H1 (cell line): ENCODE measurements around the gene RGS6. TPM values are rescaled to one million over a fixed set of nuclear protein-coding genes. Genes with fewer than 3 reads are reported as not detected.

Experiments used
- CTCF ChIA-PET: fragments of 300-600 bp; sonication (Branson Sonifier 250); formaldehyde crosslinking; loops from one replicate; lab custom pipeline; 2021; ENCODE audit not compliant: partially characterized antibody; lab: Charles Lee
- POLR2A ChIA-PET: fragments of 300-600 bp; sonication (Branson Sonifier 250); formaldehyde crosslinking; loops from one replicate; lab custom pipeline; 2021; ENCODE audit warnings: inconsistent platforms; ENCODE audit not compliant: partially characterized antibody; lab: Charles Lee
- DNase-seq, 2 experiments: peaks; one replicate each; pipeline versions ENCODE4 v3.0.0 to v3.0.0-alpha.2; 2010 to 2022; ENCODE audit warnings: low spot score in 2 of 2, low read depth in 1 of 2, mixed read lengths in 1 of 2
- FAIRE-seq: peaks from 2 replicates; lab custom pipeline; 2011; peaks lifted over from hg19 to GRCh38; lab: Jason Lieb, UNC
- H2AFZ ChIP-seq: 2 replicates; pipeline ENCODE4 v1.8.1; 2012; ENCODE audit warnings: low read length, inconsistent platforms
- H2AK5ac ChIP-seq: 2 replicates; pipeline ENCODE4 v1.6.1; 2013; ENCODE audit warnings: low read depth, low read length
- H2BK120ac ChIP-seq: replicated peaks from 2 replicates; pipeline ENCODE3; 2013; ENCODE audit warnings: low read depth, low read length, inconsistent platforms
- H2BK12ac ChIP-seq: 2 replicates; pipeline ENCODE4 v1.6.1; 2013; ENCODE audit warnings: low read depth, low read length
- H2BK15ac ChIP-seq: 2 replicates; pipeline ENCODE4 v1.6.1; 2013; ENCODE audit warnings: low read length
- H2BK20ac ChIP-seq: 2 replicates; pipeline ENCODE4 v1.6.1; 2013; ENCODE audit warnings: low read length
- H2BK5ac ChIP-seq: 2 replicates; pipeline ENCODE4 v1.6.1; 2013; ENCODE audit warnings: low read depth, low read length
- H3K14ac ChIP-seq: 2 replicates; pipeline ENCODE4 v1.6.1; 2013; ENCODE audit warnings: inconsistent platforms; ENCODE audit not compliant: insufficient read length
- H3K18ac ChIP-seq: 2 replicates; pipeline ENCODE4 v1.6.1; 2013; ENCODE audit warnings: low read length; ENCODE audit errors: extremely low read depth
- H3K23ac ChIP-seq: 2 replicates; pipeline ENCODE4 v1.6.1; 2013; ENCODE audit warnings: inconsistent platforms; ENCODE audit not compliant: insufficient read length
- H3K23me2 ChIP-seq: 2 replicates; pipeline ENCODE4 v1.6.1; 2013; ENCODE audit warnings: low read depth, low read length
- H3K27ac ChIP-seq: 2 replicates; pipeline ENCODE4 v1.6.1; 2011; ENCODE audit warnings: low read depth, low read length, inconsistent platforms
- H3K27me3 ChIP-seq, 4 experiments: replicated peaks in 1 of 4; 1 replicate in 1 of 4; 2 replicates in 3 of 4; pipeline versions ENCODE4 v1.6.1 to v1.8.1; 2011 to 2013; ENCODE audit warnings: low read length in 3 of 4, mild to moderate bottlenecking in 3 of 4, inconsistent platforms in 2 of 4, mixed read lengths in 2 of 4, moderate library complexity in 1 of 4; ENCODE audit not compliant: control insufficient read depth in 3 of 4, insufficient read depth in 3 of 4; ENCODE audit errors: extremely low read depth in 1 of 4
- H3K36me3 ChIP-seq, 4 experiments: 2 replicates each; pipeline versions ENCODE4 v1.6.1 to v1.8.1; 2011 to 2013; ENCODE audit warnings: mild to moderate bottlenecking in 4 of 4, low read length in 3 of 4, moderate library complexity in 2 of 4, control low read depth in 1 of 4, inconsistent platforms in 1 of 4; ENCODE audit not compliant: insufficient read depth in 4 of 4, control insufficient read depth in 2 of 4
- H3K4ac ChIP-seq: replicated peaks from 2 replicates; pipeline ENCODE3; 2013; ENCODE audit warnings: low read length, low read depth, mixed read lengths, inconsistent platforms; ENCODE audit not compliant: insufficient read length
- H3K4me1 ChIP-seq, 4 experiments: replicated peaks in 1 of 4; 1 replicate in 1 of 4; 2 replicates in 3 of 4; pipeline versions ENCODE4 v1.6.1 to v1.8.1; 2011 to 2013; ENCODE audit warnings: low read length in 3 of 4, inconsistent platforms in 2 of 4, mixed read lengths in 1 of 4; ENCODE audit not compliant: insufficient read depth in 4 of 4, control insufficient read depth in 3 of 4
- H3K4me2 ChIP-seq, 2 experiments: 2 replicates each; pipeline versions ENCODE4 v1.6.1 to v1.8.1; 2011 to 2013; ENCODE audit warnings: low read depth in 2 of 2, low read length in 2 of 2, control low read depth in 1 of 2, inconsistent platforms in 1 of 2, mild to moderate bottlenecking in 1 of 2; ENCODE audit not compliant: insufficient read depth in 1 of 2
- H3K4me3 ChIP-seq, 4 experiments: fragments of 200-600, 300-600 bp in 1 of 4; sonication (generic), shearing (Covaris generic), sonication (Bioruptor Twin) in 1 of 4; 2 replicates each; pipeline versions ENCODE4 v1.5.1 to v1.8.1; 2011 to 2016; ENCODE audit warnings: low read length in 4 of 4, low read depth in 3 of 4, control low read depth in 2 of 4, inconsistent platforms in 2 of 4, mild to moderate bottlenecking in 2 of 4, mixed read lengths in 1 of 4, moderate library complexity in 1 of 4; ENCODE audit not compliant: insufficient read depth in 2 of 4; ENCODE audit errors: extremely low read depth in 1 of 4
- H3K56ac ChIP-seq: replicated peaks from 2 replicates; pipeline ENCODE3; 2013; ENCODE audit warnings: low read depth, mild to moderate bottlenecking, mixed read lengths, low read length, inconsistent platforms; ENCODE audit not compliant: insufficient read length
- H3K79me1 ChIP-seq: 2 replicates; pipeline ENCODE4 v1.6.1; 2013; ENCODE audit warnings: low read depth, low read length, control low read depth
- H3K79me2 ChIP-seq, 2 experiments: 2 replicates each; pipeline versions ENCODE4 v1.6.1 to v1.8.1; 2012 to 2013; ENCODE audit warnings: low read length in 2 of 2, mild to moderate bottlenecking in 2 of 2, inconsistent platforms in 1 of 2; ENCODE audit not compliant: insufficient read depth in 2 of 2, control insufficient read depth in 1 of 2
- H3K9ac ChIP-seq, 4 experiments: replicated peaks in 1 of 4; 1 replicate in 1 of 4; 2 replicates in 3 of 4; pipeline versions ENCODE4 v1.6.1 to v1.8.1; 2011 to 2013; ENCODE audit warnings: low read depth in 3 of 4, low read length in 3 of 4, control low read depth in 2 of 4, mild to moderate bottlenecking in 2 of 4, moderate library complexity in 2 of 4, inconsistent platforms in 1 of 4; ENCODE audit errors: extremely low read depth in 1 of 4
- H3K9me3 ChIP-seq, 2 experiments: 2 replicates each; pipeline versions ENCODE4 v1.6.1 to v1.8.1; 2012 to 2013; ENCODE audit warnings: mild to moderate bottlenecking in 2 of 2, moderate library complexity in 2 of 2, control low read depth in 1 of 2, inconsistent platforms in 1 of 2, low read depth in 1 of 2, low read length in 1 of 2, mixed read lengths in 1 of 2; ENCODE audit not compliant: insufficient read depth in 2 of 2
- H4K20me1 ChIP-seq, 2 experiments: replicated peaks in 1 of 2; 2 replicates each; pipeline versions ENCODE3 to v1.8.1; 2011 to 2013; ENCODE audit warnings: inconsistent platforms in 2 of 2, low read length in 2 of 2, mild to moderate bottlenecking in 1 of 2; ENCODE audit not compliant: insufficient read depth in 2 of 2, control insufficient read depth in 1 of 2
- H4K5ac ChIP-seq: 2 replicates; pipeline ENCODE4 v1.6.1; 2013; ENCODE audit warnings: low read length, low read depth, mixed read lengths, inconsistent platforms; ENCODE audit not compliant: insufficient read length
- H4K8ac ChIP-seq: 2 replicates; pipeline ENCODE4 v1.8.0; 2013; ENCODE audit warnings: mild to moderate bottlenecking, moderate library complexity, low read length, inconsistent platforms; ENCODE audit not compliant: insufficient read depth; ENCODE audit errors: extremely low read depth
- H4K91ac ChIP-seq: replicated peaks from 2 replicates; pipeline ENCODE3; 2013; ENCODE audit warnings: low read length, mixed read lengths, inconsistent platforms; ENCODE audit not compliant: insufficient read length
- NRF1 ChIP-seq: IDR thresholded peaks from 2 replicates; pipeline ENCODE4 v1.6.1; 2011; ENCODE audit warnings: mild to moderate bottlenecking, low read depth, low read length, improper control_type of control experiment
- RNF2 ChIP-seq: fragments of 200-900, 300-1000 bp; sonication (generic); IDR thresholded peaks from 2 replicates; pipeline ENCODE4 v1.7.1; 2016; ENCODE audit warnings: borderline replicate concordance, low read depth, mild to moderate bottlenecking, antibody characterized with exemption, low read length; ENCODE audit not compliant: poor library complexity, severe bottlenecking; ENCODE audit errors: missing control alignments
- SAP30 ChIP-seq: fragments of 300-600 bp; sonication (generic); IDR thresholded peaks from 2 replicates; pipeline ENCODE4 v1.7.1; 2012; ENCODE audit warnings: low read length, moderate library complexity, mild to moderate bottlenecking, inconsistent platforms; ENCODE audit not compliant: insufficient read depth, insufficient replicate concordance
- SIX5 ChIP-seq: IDR thresholded peaks from 2 replicates; pipeline ENCODE4 v1.6.1; 2011; ENCODE audit warnings: mild to moderate bottlenecking, low read depth, low read length
- WGBS, 2 experiments: shearing (Covaris generic) in 1 of 2; methylation state at CpG; one replicate each; pipeline versions ENCODE4 v1.1.6 to v1.1.7; 2013 to 2015; ENCODE audit warnings: low lambda C conversion rate in 2 of 2, mixed read lengths in 2 of 2, inconsistent platforms in 1 of 2, low coverage in 1 of 2, missing lambda C conversion rate in 1 of 2; ENCODE audit not compliant: insufficient replicate concordance in 2 of 2, insufficient coverage in 1 of 2, insufficient read length in 1 of 2; ENCODE audit errors: extremely low coverage in 1 of 2, missing lambda C conversion rate in 1 of 2; 5-methylcytosine and 5-hydroxymethylcytosine counted together
- polyA plus RNA-seq, 7 experiments: library from polyadenylated mRNA; depleted of rRNA in 3 of 7; stranded (reverse) in 5 of 7; unstranded in 2 of 7; fragments of >200 nt in 5 of 7; fragments of 200-250 nt in 2 of 7; gene quantifications; 1 replicate in 5 of 7; 2 replicates in 1 of 7; 4 replicates in 1 of 7; pipeline versions ENCODE4 v1.2.1 to v1.2.3, GENCODE V29; 2011 to 2013; ENCODE audit warnings: missing spikeins in 2 of 7, mixed read lengths in 2 of 7
- total RNA-seq: library from RNA; stranded (reverse); fragmentation: NEBNext Ultra II Directional; extraction: Animal tissue kit (Norgen Biotek cat#: 25700); gene quantifications from 2 replicates; pipeline ENCODE4 v1.2.1, GENCODE V29; 2021

The RGS6 gene
- total and polyA plus RNA-seq, 2 of the 8 experiments (the other 6 are each of a cell fraction or from before 2014, with no cell fraction given): 0.26 to 1.1 TPM

GRCh38 chr14:72535485-72535884 is 603.3 kb downstream of the RGS6 start:
- peaks cover 0 to 11% of the 10 kb centered on the region in 2 experiments; a peak in 1 of 4 replicates for H3K9me3 ChIP-seq
- POLR2A ChIA-PET: no interaction called here
- TF ChIP-seq SAP30 (no peak), RNF2 (no peak), NRF1 (no peak), SIX5 (no peak)

More at GRCh38 chr14:72535485-72535884, 603.3 kb downstream of the RGS6 start:
- Histone ChIP-seq H3K4me3 (no peak overlapping the region), H2BK120ac (no peak overlapping the region), H3K4ac (no peak overlapping the region), H3K9ac (no peak overlapping the region), H2AK5ac (no peak overlapping the region), H2BK12ac (no peak overlapping the region), H2AFZ (no peak overlapping the region), H4K20me1 (no peaks in the 10 kb centered on the region), H3K56ac (no peak overlapping the region), H3K79me2 (no peaks in the 10 kb centered on the region), H3K4me1 (no peaks in the 10 kb centered on the region; a peak in 1 of 7 replicates), H3K18ac (no peak overlapping the region), H3K27ac (no peak overlapping the region), H3K14ac (no peak overlapping the region), H3K27me3 (no peaks in the 10 kb centered on the region), H3K4me2 (no peak overlapping the region), H2BK5ac (no peak overlapping the region), H4K8ac (no peak overlapping the region), H2BK15ac (no peak overlapping the region), H4K91ac (no peak overlapping the region), H3K23ac (no peak overlapping the region), H3K23me2 (no peaks in the 10 kb centered on the region; the same call in 1 of the 2 replicates), H3K79me1 (no peaks in the 10 kb centered on the region), H4K5ac (no peak overlapping the region), H3K36me3 (no peaks in the 10 kb centered on the region), H2BK20ac (no peak overlapping the region)
- FAIRE-seq (no peak), DNase-seq (no peak)
- 96% methylated on average over 1 of the region's 1 CpG; no CpG with 5 or more reads in 1 of the 2 experiments for WGBS, 2 experiments
- CTCF ChIA-PET: interaction anchor here (1.0 kb wide), 1 partner anchor 22 kb away, joined by 4 read pairs; no protein-coding TSS in a partner anchor
